GM18861 (cell line): ENCODE data around the gene MAP7D2.

Experiments used
- ATAC-seq: cut with Tn5 transposase; IDR thresholded peaks from one replicate; pipeline ENCODE4 v1.9.1; 2021; ENCODE audit not compliant: unreplicated experiment

Gene MAP7D2

DNA sequence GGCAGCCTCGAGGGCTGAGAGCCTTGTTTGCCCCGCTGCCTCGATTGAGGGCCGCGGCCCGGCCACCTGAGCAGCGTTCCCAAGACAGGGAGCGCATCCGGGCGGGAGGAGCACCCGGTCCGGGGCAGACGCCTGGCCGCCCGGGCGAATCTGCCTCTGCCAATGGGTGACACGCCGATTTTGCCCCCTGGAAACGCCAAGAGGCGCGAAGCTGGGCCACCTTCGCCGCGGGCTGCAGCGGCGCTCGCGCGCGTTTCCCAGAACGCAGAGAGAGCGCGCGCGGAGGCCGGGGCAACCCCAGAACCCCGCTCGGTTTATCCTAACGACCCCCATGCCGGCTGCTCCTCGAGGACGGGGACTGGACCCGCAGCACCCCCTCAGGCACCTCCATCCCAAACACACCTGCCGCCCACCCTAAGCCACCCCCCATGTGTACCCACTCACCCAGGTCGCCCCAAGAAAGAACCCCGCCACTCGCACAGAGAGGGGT lies 575 bp downstream of the MAP7D2 start:
- ATAC-seq, result no peak

DNA sequence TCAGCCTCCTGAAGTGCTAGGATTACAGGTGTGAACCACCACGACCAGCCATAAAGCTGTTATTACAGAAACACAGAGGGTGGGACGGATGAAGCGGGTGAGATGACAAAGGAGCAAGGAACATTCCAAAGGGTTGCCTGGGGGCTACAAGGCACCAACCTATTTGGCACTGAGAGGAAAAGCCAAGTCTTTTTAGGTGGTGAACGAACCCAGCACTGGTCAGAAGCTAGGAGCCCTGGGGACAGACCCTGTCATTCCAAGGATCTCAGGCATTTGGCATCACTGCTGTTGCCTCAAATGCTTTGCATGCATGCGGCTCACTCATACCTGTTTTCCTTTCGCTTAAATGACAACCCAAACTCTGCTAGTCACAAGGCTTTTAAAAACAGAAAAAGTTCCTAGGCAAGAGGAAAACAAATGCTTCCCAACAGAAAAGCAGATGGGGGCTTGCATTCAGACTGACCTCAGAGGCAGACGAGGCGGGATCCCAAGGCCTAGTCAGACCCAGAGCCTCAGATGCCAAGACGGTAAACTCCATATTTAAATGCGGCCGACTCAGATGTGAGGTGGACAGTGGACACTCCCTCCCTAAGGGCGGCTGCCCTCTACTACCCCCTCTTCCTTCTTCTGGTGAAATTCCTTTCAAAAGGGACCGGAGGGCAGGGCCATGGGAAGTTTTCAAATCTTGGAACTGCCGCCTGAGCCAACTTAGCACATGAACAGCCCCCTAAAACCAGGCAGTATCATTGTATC lies 4.5 kb downstream of the MAP7D2 start:
- ATAC-seq, result no peak

DNA sequence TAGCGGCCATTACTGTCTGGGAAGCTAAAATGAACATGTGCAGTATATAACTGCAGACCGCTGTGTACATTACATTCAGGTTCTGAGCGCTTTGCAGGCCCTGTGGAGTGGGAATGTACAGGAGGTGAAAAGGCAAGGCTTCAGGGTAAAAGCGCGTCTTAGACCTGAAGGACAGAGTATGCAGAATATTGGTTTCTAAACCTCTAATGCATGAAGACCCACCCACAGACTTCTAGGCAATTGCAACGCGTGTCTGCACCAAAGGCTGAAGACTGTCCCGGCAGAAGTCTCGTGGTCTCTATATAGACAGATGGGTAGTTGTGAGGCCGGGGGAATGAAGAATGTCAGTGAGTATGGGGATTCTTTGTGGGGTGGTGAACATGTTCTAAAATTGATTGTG lies 5.4 kb downstream of the MAP7D2 start:
- ATAC-seq, result no peak

DNA sequence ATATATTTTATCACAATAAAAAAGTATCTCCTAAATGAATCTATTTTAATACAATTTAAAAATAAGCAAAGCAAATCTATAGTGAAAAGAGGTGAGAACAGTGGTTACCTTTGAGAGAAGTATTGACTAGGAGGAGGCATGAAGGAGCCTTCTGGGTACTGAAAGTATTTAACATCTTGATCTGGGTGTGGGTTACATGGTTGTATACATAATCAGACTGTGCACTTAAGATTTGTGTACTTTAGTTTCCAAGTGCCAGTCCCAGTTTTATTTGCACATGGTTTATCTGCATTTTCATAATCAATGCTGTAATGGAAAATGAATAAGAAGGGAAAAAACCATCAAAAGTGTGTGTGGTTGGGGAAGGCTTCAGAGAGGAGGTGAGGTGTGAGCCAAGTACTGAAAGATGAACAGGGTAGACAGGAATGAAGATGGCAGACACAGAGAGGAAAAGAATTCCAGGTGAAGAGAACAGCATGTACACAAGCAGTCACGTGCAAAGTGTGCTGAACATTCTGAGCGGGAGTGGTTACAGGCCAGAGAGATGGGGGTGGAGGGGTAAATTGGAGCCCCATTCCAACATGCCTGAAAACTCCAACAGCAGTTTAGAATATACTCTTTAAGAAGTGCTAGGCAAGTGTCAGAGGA lies 14.6 kb downstream of the MAP7D2 start:
- ATAC-seq, result no peak

DNA sequence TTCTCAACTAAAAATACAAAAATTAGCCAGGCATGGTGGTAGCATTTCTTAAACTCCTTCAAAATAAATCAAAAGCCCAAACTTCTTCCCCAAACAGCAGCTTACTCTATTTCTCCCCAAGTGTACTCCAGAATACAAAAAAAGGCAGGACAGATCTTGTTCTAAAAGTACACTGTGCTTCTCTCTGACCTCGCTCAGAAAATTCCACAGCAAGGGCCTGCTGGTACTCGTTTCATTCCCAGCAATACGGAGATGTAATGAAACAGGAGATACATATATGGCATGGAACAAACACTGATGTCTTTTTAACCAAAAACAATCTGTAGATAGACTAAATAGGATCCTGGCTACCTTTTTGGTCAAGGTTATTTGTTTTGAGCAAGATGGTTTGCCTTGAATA lies 25.2 kb downstream of the MAP7D2 start:
- ATAC-seq, result no peak

DNA sequence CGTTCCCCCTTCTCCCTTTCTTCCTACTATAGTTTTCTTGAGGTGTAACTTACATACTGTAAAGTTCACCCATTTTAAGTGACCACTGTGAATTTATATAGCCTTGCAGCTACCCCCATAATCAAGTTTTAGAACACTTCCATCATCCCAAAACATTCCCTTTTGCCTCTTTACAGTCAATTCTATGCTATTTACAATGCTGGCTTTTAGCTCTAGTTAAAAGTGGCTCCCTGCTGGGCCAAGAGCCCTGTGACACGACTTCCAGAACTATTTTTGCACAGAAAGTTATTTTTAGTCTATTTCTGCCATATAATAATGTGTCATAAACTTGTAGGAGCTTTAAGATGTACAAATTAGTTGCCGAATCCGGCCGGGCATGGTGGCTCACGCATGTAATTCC lies 26.9 kb downstream of the MAP7D2 start:
- no peak for ATAC-seq

DNA sequence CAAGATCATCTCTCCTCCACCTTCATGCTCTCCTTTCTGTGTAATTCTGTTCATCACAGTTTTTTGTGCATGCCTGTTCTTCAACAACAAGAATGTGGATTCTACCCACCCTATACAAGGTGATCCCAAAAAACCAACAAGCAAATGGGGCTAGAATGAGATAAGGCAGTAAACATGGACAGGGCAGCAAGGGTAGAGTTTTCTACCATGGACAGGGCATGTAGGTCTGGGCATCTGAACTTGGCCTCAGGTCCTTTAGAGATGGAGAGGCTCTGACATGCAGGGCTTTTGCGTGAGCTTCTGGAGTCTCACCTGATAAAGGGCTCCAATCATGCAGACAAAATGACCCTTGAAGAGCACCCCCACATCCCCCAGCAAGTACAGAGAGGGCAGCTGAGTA lies 36.4 kb downstream of the MAP7D2 start:
- no peak for ATAC-seq

DNA sequence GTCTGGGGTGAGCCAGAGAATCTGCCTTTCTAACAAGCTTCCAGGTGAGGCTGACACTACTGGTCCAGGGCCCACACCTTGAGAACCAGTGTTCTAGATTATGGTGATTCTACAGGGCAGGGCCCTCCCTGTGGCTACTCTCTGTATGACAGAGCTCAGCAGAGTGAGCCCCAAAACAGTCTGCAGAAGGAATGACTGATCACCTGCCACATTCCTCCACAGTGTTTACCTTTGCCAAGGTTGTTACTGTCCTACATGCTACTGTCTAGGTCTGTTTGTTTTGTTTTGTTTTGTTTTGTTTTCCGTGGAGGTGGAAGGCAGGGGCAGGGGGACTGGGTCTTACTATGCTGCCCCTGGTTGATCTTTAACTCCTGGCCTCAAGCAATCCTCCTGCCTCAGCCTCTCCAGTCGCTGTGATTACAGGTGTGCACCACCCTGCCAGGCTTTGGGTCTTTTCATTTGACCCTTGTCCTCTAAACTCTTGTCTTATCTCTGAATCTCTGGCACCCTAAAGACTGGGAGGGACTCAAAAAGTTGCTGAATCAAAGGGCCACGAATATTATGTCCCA lies 45.1 kb downstream of the MAP7D2 start:
- no peak for ATAC-seq

DNA sequence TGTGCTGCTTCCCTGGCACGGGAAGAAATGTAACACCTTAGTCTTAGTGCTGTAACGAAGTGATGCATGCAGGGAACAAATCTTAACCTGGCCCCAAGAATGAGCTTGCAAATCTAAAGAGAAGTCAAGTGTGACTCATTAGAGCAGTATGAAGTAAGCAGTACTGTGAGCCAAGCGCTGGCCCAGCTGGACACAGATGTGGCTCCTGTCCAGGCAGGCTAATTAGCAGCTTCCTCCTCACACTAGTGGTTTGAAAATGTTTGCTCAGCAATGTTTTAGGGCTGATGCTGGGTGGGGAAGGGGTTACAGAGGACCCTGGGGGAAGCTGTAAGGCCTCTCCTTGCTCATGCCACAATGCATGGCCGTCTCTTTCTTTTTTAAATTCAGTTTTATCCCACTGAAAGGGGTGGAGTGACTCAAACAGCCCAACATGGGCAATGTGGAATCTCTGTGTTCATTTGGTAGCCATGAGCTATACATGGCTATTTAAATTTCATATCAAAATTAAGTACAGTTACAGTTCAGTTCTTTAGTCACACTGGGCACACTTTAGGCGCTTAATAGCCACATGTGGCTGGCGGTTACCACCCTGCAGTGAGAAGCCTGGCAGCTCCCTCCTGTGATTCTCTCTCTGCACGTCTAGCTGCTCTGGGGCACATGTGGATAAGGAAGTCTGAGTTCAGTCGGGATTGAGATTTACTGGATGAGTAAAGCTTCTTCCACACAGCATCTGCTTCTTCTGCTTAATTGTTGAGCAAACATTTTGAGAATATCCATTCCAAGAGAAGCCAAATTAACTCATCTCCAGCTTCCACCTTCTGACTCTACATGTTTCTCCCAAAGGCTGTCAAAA lies 48.8 kb downstream of the MAP7D2 start:
- no peak for ATAC-seq

DNA sequence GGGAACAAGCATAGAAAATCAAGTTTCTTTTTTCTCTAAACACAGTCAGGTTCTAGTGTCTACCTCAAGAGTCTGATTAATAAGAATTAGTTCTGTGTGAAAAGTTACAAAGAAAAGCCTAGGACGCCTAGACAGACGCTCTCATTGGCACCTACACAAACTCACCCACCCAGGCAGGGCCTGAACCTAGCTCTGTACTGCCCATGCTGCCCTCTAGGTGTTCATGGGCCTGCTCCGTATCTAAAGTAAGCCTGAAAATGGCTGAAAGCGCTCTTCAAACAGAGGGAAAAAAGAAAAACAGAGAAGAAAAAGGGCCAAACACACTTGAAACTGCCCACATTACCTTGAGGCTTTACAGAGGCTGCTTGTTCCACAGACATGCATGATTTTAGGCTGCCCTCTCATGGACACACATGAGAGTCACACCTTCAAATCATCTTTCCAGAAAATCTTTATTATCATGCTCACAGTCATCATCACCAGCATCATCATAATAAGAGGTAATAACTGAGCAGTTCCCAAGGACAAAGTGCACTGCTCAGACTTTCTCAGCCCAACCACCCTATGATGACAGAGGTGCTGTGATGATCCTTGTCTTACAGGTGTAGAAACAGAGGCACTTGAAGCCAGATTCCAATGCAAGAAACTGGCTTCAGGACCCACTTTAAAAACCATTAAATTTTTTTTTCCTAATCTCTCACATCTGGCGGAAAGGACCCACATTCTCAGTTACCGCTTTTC lies 49.6 kb downstream of the MAP7D2 start:
- peak; percentile 64 for ATAC-seq

DNA sequence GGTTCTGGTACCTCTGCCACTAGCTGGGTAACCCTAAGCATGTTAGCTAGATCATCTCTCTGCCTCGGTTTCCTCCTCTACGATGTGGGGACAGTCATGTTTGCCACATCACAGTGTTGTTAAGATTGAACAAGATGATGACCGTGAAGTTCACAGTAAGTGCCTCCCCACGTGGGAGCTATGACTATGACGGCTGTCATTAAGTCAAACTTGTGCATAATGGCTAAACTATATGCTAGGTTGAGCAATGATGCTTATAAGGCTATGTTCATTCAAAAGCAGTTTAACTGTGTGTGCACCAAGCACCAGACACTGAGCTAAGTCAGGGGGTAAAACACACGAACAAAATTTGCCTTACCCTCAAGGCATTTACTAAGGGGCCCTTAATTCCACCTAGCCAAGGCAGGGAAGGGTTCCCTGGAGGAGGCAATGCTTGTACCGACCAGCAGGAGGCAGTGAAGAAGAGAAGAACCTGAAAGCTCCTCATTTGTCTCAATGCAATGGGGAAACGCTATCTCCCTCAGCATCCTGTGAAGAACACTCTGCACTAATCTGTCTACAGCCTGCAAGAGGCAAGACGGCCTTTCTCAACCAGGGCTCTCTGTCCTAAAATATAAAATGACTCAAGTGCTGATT lies 52.9 kb downstream of the MAP7D2 start:
- ATAC-seq, result no peak

DNA sequence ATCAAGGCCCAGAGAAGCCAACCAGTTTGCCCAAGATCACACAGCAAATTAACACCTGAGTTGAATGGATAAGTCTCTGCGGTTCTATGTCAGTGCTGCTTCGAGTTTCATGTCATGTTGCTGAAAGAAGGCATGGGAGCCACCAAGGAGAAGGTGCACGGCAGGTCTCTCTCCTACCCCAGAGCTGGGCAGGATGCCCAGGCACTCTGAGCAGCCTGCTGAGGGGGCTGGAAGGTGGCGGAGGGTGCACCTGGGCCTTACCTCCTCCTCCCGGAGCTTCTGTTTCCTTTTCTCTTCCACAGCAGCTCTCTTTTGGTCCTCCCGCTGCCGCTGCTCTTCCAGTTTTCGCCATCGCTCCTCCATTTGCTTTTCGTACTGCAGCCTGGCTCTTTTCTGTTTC lies 53.6 kb downstream of the MAP7D2 start:
- no peak for ATAC-seq

DNA sequence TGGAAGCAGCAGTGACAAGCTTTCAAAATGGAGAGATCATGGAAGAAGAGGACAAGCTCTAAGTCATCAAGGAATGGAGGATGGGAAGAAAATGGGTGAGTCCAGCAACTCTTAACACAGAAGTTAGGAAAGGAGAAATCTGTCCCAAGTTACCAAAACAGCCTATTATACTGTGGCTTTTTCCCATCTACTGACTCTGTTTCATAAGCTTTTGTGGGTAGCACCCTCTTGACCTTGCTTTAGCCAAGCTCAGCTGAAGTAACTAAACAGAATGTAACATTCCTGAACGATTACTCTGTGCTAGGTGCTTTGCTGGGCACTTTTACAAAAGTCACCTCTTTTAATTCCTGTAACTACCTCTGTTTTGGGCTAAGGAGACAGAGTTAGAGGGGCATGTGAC lies 54.9 kb downstream of the MAP7D2 start:
- ATAC-seq, result no peak

DNA sequence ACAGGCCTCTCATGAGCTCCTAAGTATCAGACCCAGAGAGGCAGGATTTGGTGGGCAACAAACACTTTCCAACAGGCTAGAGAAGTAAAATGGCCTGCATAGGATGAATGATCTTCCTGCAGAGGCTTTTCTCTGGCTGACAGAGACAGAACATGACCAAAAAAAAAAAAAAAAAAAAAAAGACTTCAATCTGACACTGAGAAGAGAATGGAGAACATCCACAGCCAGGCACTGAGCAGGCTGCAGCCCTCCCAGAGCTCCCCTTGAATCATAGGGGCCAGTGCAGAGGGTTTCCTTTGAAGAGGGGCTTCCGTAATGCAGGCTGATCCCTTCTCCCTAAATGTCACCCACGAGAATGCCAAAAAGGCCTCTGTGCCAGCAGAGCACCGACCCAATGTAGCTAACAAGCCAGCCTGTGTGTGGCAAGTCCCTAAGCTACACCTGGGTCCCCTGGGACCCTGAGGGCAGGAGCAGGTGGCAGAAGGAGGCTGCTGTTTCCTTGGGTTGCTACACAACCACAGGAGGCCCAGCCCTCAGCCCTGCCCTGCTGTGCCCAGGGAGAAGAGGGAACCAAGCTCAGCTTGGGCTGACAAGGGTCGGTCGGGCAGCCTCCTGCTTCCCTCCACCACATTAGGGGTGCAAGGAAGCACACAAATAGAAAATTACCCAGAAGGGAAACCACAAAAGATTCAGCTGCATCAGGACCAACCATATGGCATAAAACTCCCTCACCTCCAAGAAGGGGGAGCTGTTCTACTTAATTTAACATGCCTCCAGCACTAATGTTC lies 55.6 kb downstream of the MAP7D2 start:
- ATAC-seq, result peak; percentile 69

DNA sequence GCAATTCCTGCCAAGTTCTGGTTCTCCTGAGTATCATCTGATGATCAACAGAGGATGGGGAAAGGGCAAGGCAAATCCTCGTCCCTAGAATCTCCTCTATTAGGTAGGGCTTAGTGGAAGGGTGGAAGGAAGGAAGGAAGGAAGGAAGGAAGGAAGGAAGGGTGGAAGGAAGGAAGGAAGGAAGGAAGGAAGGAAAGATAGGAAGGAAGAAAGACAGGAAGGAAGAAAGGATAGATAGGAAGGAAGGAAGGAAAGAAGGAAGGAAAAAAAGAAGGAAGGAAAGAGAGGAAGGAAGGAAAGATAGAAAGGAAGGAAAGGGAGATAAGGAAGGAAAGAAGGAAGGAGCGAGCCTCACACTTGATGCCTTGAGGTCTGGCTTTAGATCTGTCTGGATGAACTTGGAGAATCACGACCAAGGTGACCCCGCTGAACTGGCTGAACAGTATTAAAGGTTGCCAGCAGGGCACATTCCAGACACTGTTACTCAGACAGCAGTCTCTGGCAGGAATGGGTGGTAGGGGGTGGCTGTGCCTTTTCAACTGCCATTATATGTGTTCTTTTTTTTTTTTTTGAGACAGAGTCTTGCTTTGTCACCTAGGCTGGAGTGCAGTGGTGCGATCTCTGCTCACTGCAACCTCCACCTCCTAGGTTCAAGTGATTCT lies 57.1 kb downstream of the MAP7D2 start:
- ATAC-seq, result no peak

DNA sequence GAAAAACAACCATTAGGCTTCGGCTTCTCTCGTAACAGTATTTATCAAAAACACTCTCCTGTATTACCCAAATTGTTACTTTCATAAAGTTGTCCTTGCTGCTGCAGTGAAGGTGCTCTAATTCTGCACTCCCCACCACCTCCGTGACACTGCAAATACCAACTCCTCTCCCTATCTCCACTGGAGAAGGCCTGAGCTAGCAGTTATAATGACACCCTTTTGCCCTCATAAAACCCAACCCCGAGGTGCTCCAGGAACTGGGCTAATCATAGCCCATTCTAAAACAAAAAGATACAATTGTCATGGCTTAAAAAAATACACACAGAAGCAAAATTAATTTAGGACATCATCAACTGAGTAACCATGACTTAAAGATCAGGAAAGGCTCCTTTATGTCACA lies 59.2 kb downstream of the MAP7D2 start:
- ATAC-seq, result no peak

DNA sequence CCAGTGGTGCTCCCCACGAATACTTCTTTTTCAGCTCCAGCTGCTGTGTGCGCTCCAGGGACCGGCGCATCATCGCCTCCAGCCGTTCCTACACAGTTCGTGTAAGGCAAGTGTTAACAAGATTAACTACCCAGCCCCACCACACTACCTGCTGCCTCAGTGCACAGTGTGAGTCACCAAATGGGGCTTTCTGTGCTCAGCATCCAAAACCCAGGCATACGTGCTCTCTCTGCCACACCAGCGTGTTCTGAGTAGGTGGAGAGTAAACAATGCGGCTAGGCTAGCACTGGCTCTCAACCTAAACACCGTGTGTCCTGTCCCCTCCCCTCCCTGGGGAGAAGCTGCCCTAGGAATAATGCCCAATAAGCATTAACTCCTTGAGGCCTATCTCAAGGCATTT lies 60.0 kb downstream of the MAP7D2 start:
- ATAC-seq, result peak; percentile 52

DNA sequence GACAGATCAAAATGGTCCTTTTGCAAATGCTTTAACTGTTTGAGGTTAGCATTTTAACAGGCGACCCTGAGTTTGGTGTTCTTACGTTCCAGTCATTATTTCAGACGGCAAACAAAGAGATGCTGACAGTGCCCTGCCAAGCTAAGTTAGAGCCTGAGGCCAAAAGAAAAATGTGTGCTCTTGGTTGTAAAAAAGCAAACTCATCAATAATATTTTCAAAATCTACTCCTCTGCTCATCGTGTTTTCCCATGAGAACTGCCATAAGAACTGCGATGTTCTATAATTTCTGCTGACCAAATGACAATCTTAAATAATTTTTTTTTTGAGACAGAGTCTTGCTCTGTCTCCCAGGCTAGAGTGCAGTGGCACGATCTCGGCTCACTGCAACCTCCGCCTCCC lies 63.2 kb downstream of the MAP7D2 start:
- no peak for ATAC-seq

DNA sequence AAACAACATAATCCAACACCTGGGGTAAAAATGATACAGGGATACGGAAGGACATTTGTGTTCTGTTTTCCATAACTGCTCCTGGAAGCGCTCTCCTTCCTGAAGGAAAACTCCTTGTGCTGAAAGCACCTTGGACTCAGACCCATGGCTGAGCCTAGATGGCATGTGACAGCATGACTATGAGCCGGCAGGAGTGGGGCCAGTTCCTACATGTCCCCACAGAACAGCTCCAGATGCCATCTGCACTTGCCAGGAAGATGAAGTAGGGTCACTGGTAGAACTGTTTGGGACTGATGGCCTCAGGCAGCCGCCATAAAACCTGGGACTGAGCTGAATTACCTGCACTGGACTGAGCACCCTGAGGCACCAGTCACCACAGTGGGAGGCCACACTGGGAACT lies 69.8 kb downstream of the MAP7D2 start:
- no peak for ATAC-seq
